Stimulated activated CD8-positive, alpha-beta memory T cell treated with anti-CD3 and anti-CD28 coated beads, Interleukin-4, amount 100 ng/mL, for 24 hours (primary cell): ENCODE measurements around the gene OR13J1.

Experiments
- DNase-seq: peaks from one replicate; pipeline ENCODE4 v3.0.0-alpha.2; 2020; ENCODE audit warnings: low read depth

Gene OR13J1

DNA sequence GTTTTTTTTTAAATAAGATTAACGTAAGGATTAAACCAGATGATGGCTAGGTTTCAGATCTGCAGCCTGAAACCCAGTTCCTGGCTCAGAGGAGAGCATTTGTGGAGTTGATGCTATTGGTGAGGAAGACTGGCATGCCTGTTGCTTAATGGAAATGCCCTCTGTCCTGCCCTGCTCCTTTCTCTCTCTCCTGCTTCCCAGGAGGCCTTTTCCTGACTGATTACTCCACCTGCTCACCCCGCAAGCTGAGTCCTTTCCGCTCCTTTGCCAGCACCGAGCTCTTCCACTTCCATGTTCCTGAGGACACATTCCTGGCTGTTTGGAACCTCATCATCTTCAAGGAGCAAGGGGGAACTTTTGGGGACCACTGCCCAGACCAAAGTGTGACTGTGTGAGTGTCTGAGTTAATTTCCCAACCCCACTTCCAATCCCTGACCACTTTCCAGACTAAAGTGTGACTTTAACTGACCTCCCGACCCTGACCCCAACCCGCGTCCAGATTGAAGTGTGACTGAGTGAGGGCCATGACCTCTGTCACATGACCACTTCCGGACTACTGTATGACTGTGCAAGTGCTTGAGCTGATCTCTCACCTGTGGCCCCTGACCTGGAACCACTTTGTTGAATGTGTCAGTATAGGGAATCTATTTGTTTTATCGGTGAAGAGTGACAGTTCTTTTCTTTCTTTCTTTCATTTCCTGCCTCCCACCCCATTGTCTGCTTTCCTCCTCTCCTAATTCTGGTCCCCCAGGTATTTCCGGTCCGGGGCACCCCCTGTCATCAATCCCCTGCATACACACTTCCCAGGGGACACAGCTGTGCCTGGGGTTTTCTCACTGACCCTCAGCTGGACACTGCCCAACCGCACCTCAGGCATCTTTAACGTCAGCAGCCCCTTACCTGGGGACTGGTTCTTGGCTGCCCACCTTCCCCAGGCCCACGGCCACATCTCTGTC lies 35.7 kb downstream of the OR13J1 start:
- DNase-seq: no peak

GRCh38 chr9:35832814-35833213 lies 37.4 kb downstream of the OR13J1 start:
- DNase-seq: no peak

DNA sequence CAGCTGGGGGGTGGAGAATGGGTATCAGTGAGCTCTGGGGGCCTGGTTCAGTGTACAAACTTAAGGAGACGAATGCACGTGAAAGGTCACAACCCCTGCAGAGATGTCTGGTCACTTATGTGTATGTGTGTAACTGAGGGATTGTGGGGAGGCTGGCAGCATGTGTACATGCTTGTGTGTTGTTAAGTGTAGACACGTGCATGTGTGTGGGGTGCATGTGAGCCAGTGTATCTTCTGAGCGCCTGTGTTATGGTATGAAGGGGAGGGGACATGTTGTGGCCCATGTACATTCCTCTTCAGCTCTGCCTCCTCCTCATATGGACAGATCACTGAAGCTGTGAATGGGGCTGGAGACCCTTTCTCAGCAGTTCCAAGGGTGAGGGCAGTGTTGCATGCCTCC lies 39.2 kb downstream of the OR13J1 start:
- DNase-seq: no peak

GRCh38 chr9:35829764-35830096 lies 40.5 kb downstream of the OR13J1 start:
- no peak for DNase-seq

DNA sequence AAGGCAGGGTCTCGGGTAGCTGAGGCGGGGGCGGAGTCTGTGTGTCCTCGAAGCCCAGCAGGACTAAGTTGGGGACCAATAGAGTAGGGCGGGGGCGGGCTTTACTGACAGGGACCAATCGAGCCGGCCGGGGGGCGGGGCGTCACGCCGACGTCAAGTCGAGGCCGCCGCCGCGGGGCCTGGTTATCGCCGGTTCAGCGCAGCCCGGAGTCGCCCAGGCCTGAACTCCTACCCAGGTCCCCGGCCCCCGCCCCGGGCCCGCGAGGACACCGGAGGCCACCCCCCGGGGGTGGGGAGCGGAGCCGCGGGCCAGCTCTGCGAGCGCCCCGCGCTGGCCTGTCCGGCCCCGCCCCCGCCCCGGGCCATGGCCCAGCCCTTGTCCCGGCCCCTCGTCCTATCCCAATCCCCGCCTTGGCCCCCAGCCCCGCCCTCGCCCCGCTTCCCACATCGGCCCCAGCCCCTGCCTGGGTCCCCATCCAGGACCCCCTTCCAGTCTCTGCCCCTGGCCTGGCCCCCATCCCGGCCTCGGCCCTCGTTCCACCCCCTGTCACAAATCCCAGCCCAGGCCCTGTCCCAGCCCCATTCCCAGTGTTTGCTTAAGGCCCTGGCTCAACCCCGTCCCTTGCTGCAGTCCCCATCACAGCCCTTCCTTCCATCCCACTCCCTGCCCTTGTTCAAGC lies 41.0 kb downstream of the OR13J1 start, which contains the start of gene TMEM8B:
Gene TMEM8B, plus strand, starts transcription at position 145 of the 680 bp plus-strand sequence. Its CDS starts 220 bp downstream, at position 365.
- DNase-seq: peak; percentile 93

DNA sequence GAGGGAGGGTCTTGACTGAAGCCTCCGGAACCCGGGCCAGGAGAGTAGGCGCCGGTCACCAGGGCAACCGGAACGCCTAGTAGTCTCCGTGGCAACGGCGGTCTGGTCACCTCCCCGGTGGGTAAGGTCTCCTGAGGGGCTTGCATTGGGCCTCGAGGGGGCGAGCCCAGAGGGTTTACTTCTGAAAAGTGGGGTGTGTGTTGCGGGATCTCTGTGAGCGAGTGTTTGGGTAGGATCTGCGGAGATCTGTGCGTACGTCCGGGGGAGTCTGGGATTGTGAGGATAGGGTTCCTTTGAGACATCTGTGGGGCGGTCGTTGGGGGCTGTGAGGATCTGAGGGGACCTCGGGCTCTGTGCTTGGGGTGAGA lies 41.5 kb downstream of the OR13J1 start, which contains the start of gene FAM221B:
Gene FAM221B, minus strand, starts transcription at position 17 of the 368 bp plus-strand sequence. CDS start 2,571 bp downstream, outside the sequence.
- no peak for DNase-seq

GRCh38 chr9:35827486-35827885 lies 42.7 kb downstream of the OR13J1 start:
- DNase-seq: no peak

DNA sequence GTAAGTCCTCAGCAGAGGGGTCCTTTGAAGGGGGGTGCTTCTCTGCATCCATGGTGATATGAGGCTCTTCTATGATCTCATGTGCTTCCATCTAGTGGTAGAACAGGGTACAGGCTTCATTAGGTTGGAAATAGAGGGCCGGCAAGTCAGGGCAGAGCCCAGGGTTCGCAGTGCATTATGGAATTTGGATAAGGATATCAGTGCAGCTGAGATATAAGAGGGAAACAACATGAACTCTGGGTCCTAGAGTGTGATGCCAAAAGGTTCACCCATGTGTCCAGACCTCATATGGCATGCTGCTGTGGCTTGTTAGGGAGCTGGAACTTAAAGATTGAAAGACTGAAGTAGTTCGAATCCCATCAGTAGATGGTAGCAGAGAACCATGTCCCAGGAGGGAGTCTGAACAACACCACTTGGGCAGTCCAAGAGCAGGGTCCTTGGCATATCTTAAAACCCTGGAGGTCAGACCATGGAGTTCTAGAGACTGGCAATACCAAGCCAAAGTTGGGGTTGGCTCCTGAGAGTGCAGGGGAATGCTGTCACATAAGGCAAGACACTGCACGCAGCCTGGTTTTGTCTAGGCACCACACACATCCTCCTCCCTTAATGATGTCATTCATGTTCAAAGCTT lies 44.0 kb downstream of the OR13J1 start:
- DNase-seq: no peak

DNA sequence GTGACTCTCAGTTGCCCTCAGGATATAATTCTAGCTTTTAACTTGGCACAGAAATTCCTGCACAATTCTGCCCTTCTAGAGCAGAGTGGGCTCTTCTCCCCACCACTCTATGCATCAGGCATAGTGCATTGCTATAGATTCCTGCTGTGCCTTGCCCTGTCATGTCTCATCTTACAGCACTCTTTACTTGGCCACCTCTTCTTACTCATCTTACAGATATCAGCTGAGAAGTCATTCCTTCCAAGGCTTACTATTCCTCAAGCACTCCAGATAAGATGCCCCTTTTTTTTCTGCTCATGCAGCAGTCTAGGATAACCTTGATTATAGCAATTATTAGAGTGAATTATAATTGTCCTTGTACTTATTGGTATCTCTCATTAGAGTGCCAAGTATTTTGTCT lies 47.3 kb downstream of the OR13J1 start:
- DNase-seq: no peak

GRCh38 chr9:35820076-35820475 lies 50.1 kb downstream of the OR13J1 start:
- no peak for DNase-seq
